Activated CD4-positive, alpha-beta T cell treated with anti-CD3 and anti-CD28 coated beads, Interleukin-2, amount 10 ng/mL, durations not matched to agents 7 days and 5 days (primary cell): ENCODE data around the gene ELMO1. TPM values are rescaled to one million over a fixed set of nuclear protein-coding genes. Genes with fewer than 3 reads are reported as not detected.

Source experiments
- CTCF ChIA-PET: fragments of 350-600 bp; sonication (Branson Sonifier 250); formaldehyde crosslinking; loops from one replicate; lab custom pipeline; 2021; ENCODE audit warnings: antibody characterized with exemption; lab: Charles Lee
- POLR2A ChIA-PET: fragments of 350-600 bp; sonication (Branson Sonifier 250); formaldehyde crosslinking; loops from one replicate; lab custom pipeline; 2021; ENCODE audit warnings: antibody characterized with exemption; lab: Charles Lee
- DNase-seq: peaks from one replicate; pipeline ENCODE4 v3.0.0-alpha.2; 2020
- H3K27ac Mint-ChIP-seq: one replicate; pipeline ENCODE4 v1.8.0; 2021; ENCODE audit warnings: mild to moderate bottlenecking, moderate library complexity, mixed read lengths
- H3K27me3 Mint-ChIP-seq: one replicate; pipeline ENCODE4 v1.8.0; 2021; ENCODE audit warnings: mixed read lengths
- H3K36me3 Mint-ChIP-seq: one replicate; pipeline ENCODE4 v1.8.0; 2021; ENCODE audit warnings: low read depth, mixed read lengths
- H3K4me1 Mint-ChIP-seq: one replicate; pipeline ENCODE4 v1.8.0; 2021; ENCODE audit warnings: mixed read lengths
- H3K4me3 Mint-ChIP-seq: one replicate; pipeline ENCODE4 v1.8.0; 2021; ENCODE audit warnings: mild to moderate bottlenecking, moderate library complexity, mixed read lengths
- H3K9me3 Mint-ChIP-seq: one replicate; pipeline ENCODE4 v1.8.0; 2021; ENCODE audit warnings: mixed read lengths
- total RNA-seq, 2 experiments: library from RNA; stranded (reverse); gene quantifications; one replicate each; pipeline ENCODE4 v1.2.3, GENCODE V29; 2021

The ELMO1 gene
- total RNA-seq, 2 experiments from 2014 or later: 99.8 to 142 TPM

- Mint-ChIP-seq H3K9me3 (no peaks in the 10 kb centered on the region), H3K27me3 (no peaks in the 10 kb centered on the region), H3K36me3 (peaks cover 24% of the 10 kb centered on the region), H3K27ac (no peak overlapping the region), H3K4me3 (no peak overlapping the region), H3K4me1 (peaks cover 30% of the 10 kb centered on the region)
- CTCF ChIA-PET: interaction anchor here (0.6 to 1.7 kb wide), 2 partner anchors 42 to 218 kb away, joined by 3 to 5 read pairs; no protein-coding TSS in a partner anchor
- POLR2A ChIA-PET: no interaction called here
- no peak for DNase-seq
Observed at GRCh38 chr7:37277513-37277912, 171.2 kb downstream of the ELMO1 start.

GRCh38 chr7:37275078-37275710 lies 173.5 kb downstream of the ELMO1 start:
- Mint-ChIP-seq H3K4me1 (peaks cover 40% of the 10 kb centered on the region), H3K27me3 (no peaks in the 10 kb centered on the region), H3K9me3 (no peaks in the 10 kb centered on the region), H3K36me3 (peaks cover 32% of the 10 kb centered on the region), H3K4me3 (no peak overlapping the region), H3K27ac (no peak overlapping the region)
- ChIA-PET CTCF (interaction anchor here (0.8 to 1.4 kb wide), 3 partner anchors 10 to 784 kb away, joined by 3 to 4 read pairs (median 3); no protein-coding TSS in a partner anchor), POLR2A (no interaction called here)
- no peak for DNase-seq

- Mint-ChIP-seq H3K4me1 (peaks cover 45% of the 10 kb centered on the region), H3K36me3 (peaks cover 31% of the 10 kb centered on the region), H3K27me3 (no peaks in the 10 kb centered on the region), H3K4me3 (no peak overlapping the region), H3K27ac (peak overlapping the region; percentile 25), H3K9me3 (no peaks in the 10 kb centered on the region)
- POLR2A ChIA-PET: interaction anchor here (1.0 kb wide), 1 partner anchor 62 kb away, joined by 3 read pairs; no protein-coding TSS in a partner anchor
- no peak for DNase-seq
- CTCF ChIA-PET: interaction anchor here (1.1 to 1.4 kb wide), 2 partner anchors 166 to 783 kb away, joined by 3 read pairs; no protein-coding TSS in a partner anchor
Observed at GRCh38 chr7:37273891-37274290, 174.8 kb downstream of the ELMO1 start.

- Mint-ChIP-seq H3K9me3 (no peaks in the 10 kb centered on the region), H3K4me3 (no peak overlapping the region), H3K27ac (no peak overlapping the region), H3K27me3 (no peaks in the 10 kb centered on the region), H3K36me3 (peaks cover 38% of the 10 kb centered on the region), H3K4me1 (peaks cover 45% of the 10 kb centered on the region)
- no peak for DNase-seq
- POLR2A ChIA-PET: no interaction called here
- CTCF ChIA-PET: interaction anchor here (0.6 to 1.4 kb wide), 4 partner anchors 12 to 243 kb away, joined by 3 to 4 read pairs (median 3); no protein-coding TSS in a partner anchor
Observed at GRCh38 chr7:37269711-37270508, 178.8 kb downstream of the ELMO1 start.

- Mint-ChIP-seq H3K4me1 (peaks cover 31% of the 10 kb centered on the region), H3K4me3 (no peak overlapping the region), H3K9me3 (no peaks in the 10 kb centered on the region), H3K27me3 (no peaks in the 10 kb centered on the region), H3K36me3 (peaks cover 32% of the 10 kb centered on the region), H3K27ac (no peak overlapping the region)
- POLR2A ChIA-PET: no interaction called here
- DNase-seq: no peak
- CTCF ChIA-PET: no interaction called here
Observed at GRCh38 chr7:37267251-37267650, 181.4 kb downstream of the ELMO1 start.

- H3K27ac Mint-ChIP-seq: no peak overlapping the region
Observed at GRCh38 chr7:37265876-37266275, 182.8 kb downstream of the ELMO1 start.

GRCh38 chr7:37265006-37265405 lies 183.7 kb downstream of the ELMO1 start:
- Mint-ChIP-seq H3K4me1 (peaks cover 24% of the 10 kb centered on the region), H3K27ac (peak overlapping the region; percentile 64), H3K27me3 (no peaks in the 10 kb centered on the region), H3K36me3 (peaks cover 18% of the 10 kb centered on the region), H3K9me3 (no peaks in the 10 kb centered on the region), H3K4me3 (no peak overlapping the region)
- ChIA-PET POLR2A (no interaction called here), CTCF (no interaction called here)
- DNase-seq: no peak

More at GRCh38 chr7:37265876-37266275, 182.8 kb downstream of the ELMO1 start:
- CTCF ChIA-PET: no interaction called here
- POLR2A ChIA-PET: interaction anchor here (0.5 kb wide), 1 partner anchor 20 kb away, joined by 8 read pairs; no protein-coding TSS in a partner anchor
- DNase-seq: no peak
- Mint-ChIP-seq H3K4me3 (no peak overlapping the region), H3K9me3 (no peaks in the 10 kb centered on the region), H3K27me3 (no peaks in the 10 kb centered on the region), H3K4me1 (peaks cover 25% of the 10 kb centered on the region), H3K36me3 (peaks cover 23% of the 10 kb centered on the region)

GRCh38 chr7:37262181-37262580 lies 186.5 kb downstream of the ELMO1 start:
- peaks cover 21% of the 10 kb centered on the region for H3K36me3 Mint-ChIP-seq
- POLR2A ChIA-PET: no interaction called here
- H3K27ac Mint-ChIP-seq: no peak overlapping the region
- H3K4me1 Mint-ChIP-seq: peaks cover 33% of the 10 kb centered on the region
- no peaks in the 10 kb centered on the region for H3K27me3 Mint-ChIP-seq
- no peak overlapping the region for H3K4me3 Mint-ChIP-seq
- DNase-seq: no peak
- no peaks in the 10 kb centered on the region for H3K9me3 Mint-ChIP-seq
- CTCF ChIA-PET: no interaction called here

- no peaks in the 10 kb centered on the region for H3K9me3 Mint-ChIP-seq
- CTCF ChIA-PET: interaction anchor here (1.2 kb wide), 1 partner anchor 13 kb away, joined by 3 read pairs; no protein-coding TSS in a partner anchor
- H3K27me3 Mint-ChIP-seq: no peaks in the 10 kb centered on the region
- POLR2A ChIA-PET: no interaction called here
- peaks cover 42% of the 10 kb centered on the region for H3K36me3 Mint-ChIP-seq
- DNase-seq: no peak
- H3K4me3 Mint-ChIP-seq: no peak overlapping the region
- peak overlapping the region; percentile 77 for H3K27ac Mint-ChIP-seq
- peaks cover 33% of the 10 kb centered on the region for H3K4me1 Mint-ChIP-seq
Observed at GRCh38 chr7:37259319-37259821, 189.3 kb downstream of the ELMO1 start.

GRCh38 chr7:37256631-37257030 lies 192.0 kb downstream of the ELMO1 start:
- H3K27ac Mint-ChIP-seq: no peak overlapping the region

GRCh38 chr7:37255327-37255944 lies 193.2 kb downstream of the ELMO1 start:
- no peak for DNase-seq
- no peak overlapping the region for H3K4me3 Mint-ChIP-seq
- CTCF ChIA-PET: interaction anchor here (0.7 to 1.3 kb wide), 3 partner anchors 33 to 98 kb away, joined by 3 to 4 read pairs (median 3); no protein-coding TSS in a partner anchor
- no peaks in the 10 kb centered on the region for H3K27me3 Mint-ChIP-seq
- H3K27ac Mint-ChIP-seq: peak overlapping the region; percentile 63
- peaks cover 37% of the 10 kb centered on the region for H3K4me1 Mint-ChIP-seq
- peaks cover 59% of the 10 kb centered on the region for H3K36me3 Mint-ChIP-seq
- POLR2A ChIA-PET: no interaction called here
- H3K9me3 Mint-ChIP-seq: no peaks in the 10 kb centered on the region

More at GRCh38 chr7:37256631-37257030, 192.0 kb downstream of the ELMO1 start:
- Mint-ChIP-seq H3K4me1 (peaks cover 34% of the 10 kb centered on the region), H3K36me3 (peaks cover 59% of the 10 kb centered on the region), H3K4me3 (no peak overlapping the region), H3K9me3 (no peaks in the 10 kb centered on the region), H3K27me3 (no peaks in the 10 kb centered on the region)
- ChIA-PET POLR2A (no interaction called here), CTCF (no interaction called here)
- DNase-seq: no peak

- CTCF ChIA-PET: no interaction called here
- no peak for DNase-seq
- no peak overlapping the region for H3K27ac Mint-ChIP-seq
- POLR2A ChIA-PET: no interaction called here
- no peak overlapping the region for H3K4me3 Mint-ChIP-seq
- H3K9me3 Mint-ChIP-seq: no peaks in the 10 kb centered on the region
- no peaks in the 10 kb centered on the region for H3K27me3 Mint-ChIP-seq
- peaks cover 40% of the 10 kb centered on the region for H3K36me3 Mint-ChIP-seq
- H3K4me1 Mint-ChIP-seq: peaks cover 20% of the 10 kb centered on the region
Observed at GRCh38 chr7:37251222-37251621, 197.4 kb downstream of the ELMO1 start.
